Breast epithelium (tissue), 4 donors: ENCODE data around the gene ADGRA1. TPM values are rescaled to one million over a fixed set of nuclear protein-coding genes. Genes with fewer than 3 reads are reported as not detected.

Experiments
- DNase-seq, 2 donors: peaks; one replicate each; pipeline ENCODE4 v3.0.0-alpha.2; 2019; ENCODE audit warnings: low spot score in 2 of 2
- H3K27ac ChIP-seq, 2 donors: fragments of 200-600 bp; sonication (generic) in 1 of 2; one replicate each; pipeline ENCODE4 v1.5.1; 2016 to 2019; ENCODE audit warnings: mild to moderate bottlenecking in 1 of 2
- H3K27me3 ChIP-seq, 2 donors: fragments of 200-600 bp; sonication (generic) in 1 of 2; one replicate each; pipeline versions ENCODE4 v1.5.1 to v1.6.0; 2017 to 2019; ENCODE audit warnings: control low read depth in 1 of 2, mild to moderate bottlenecking in 1 of 2
- H3K36me3 ChIP-seq: fragments of 200-600 bp; one replicate; pipeline ENCODE4 v1.5.1; 2019
- H3K4me1 ChIP-seq, 2 donors: fragments of 200-600 bp; sonication (generic); one replicate each; pipeline ENCODE4 v1.5.1; 2016 to 2019; ENCODE audit warnings: control low read depth in 1 of 2
- H3K4me3 ChIP-seq, 3 donors: fragments of 200-600 bp; sonication (generic); 1 replicate in 2 of 3; 2 replicates in 1 of 3; pipeline ENCODE4 v1.5.1; 2016 to 2019; ENCODE audit warnings: mild to moderate bottlenecking in 3 of 3, moderate library complexity in 2 of 3
- H3K9me3 ChIP-seq, 2 donors: fragments of 200-600 bp; sonication (generic) in 1 of 2; one replicate each; pipeline ENCODE4 v1.5.1; 2016 to 2019; ENCODE audit warnings: control low read depth in 1 of 2
- CTCF ChIP-seq, 3 donors: fragments of 450-650 bp; IDR thresholded peaks; one replicate each; pipeline ENCODE4 v1.5.1; 2016 to 2017; ENCODE audit warnings: antibody characterized with exemption in 3 of 3, mild to moderate bottlenecking in 3 of 3, moderate library complexity in 3 of 3
- POLR2A ChIP-seq: fragments of 450-650 bp; IDR thresholded peaks from one replicate; pipeline ENCODE4 v1.6.1; 2016; ENCODE audit warnings: antibody characterized with exemption, mild to moderate bottlenecking, moderate library complexity
- POLR2AphosphoS5 ChIP-seq, 3 donors: sonication (generic); formaldehyde crosslinking; IDR thresholded peaks; one replicate each; pipeline ENCODE4 v1.6.1; 2017; ENCODE audit warnings: antibody characterized with exemption in 3 of 3
- intact Hi-C: fragments of 100-400 bp; cut with DNase I; formaldehyde crosslinking; loops from one replicate; pipeline ENCODE4 v1.15.1; 2023; ENCODE audit warnings: low total_unique reads
- total RNA-seq, 3 donors: library from RNA; depleted of rRNA; stranded (reverse); fragments of >200 nt; gene quantifications; one replicate each; pipeline ENCODE4 v1.1.0, GENCODE V29; 2016

The ADGRA1 gene
- total RNA-seq, 3 donors from 2014 or later = 0.33 TPM; not detected in 2

GRCh38 chr10:133127291-133128125, 39.8 kb downstream of the ADGRA1 start:
- Histone ChIP-seq H3K9me3 (no peaks in the 10 kb centered on the region), H3K27me3 (peaks cover 0 to 75% of the 10 kb centered on the region in 2 donors), H3K4me1 (no peaks in the 10 kb centered on the region), H3K4me3 (no peak overlapping the region), H3K27ac (no peak overlapping the region), H3K36me3 (no peaks in the 10 kb centered on the region)
- intact Hi-C loops = loop anchor here (5.0 kb wide), 1 partner anchor 425 kb away; no protein-coding TSS in a partner anchor
- peak in 1 of 2 donors; percentile 42 for DNase-seq
- TF ChIP-seq POLR2A (no peak), CTCF (IDR thresholded peaks at IDR 0.05) (no peak), POLR2AphosphoS5 (IDR thresholded peaks at IDR 0.05) (no peak)

GRCh38 chr10:133128126-133129070, 40.7 kb downstream of the ADGRA1 start:
- H3K4me1 ChIP-seq = no peaks in the 10 kb centered on the region
- no peak overlapping the region for H3K27ac ChIP-seq
- H3K4me3 ChIP-seq = no peak overlapping the region
- TF ChIP-seq POLR2A (no peak), POLR2AphosphoS5 (IDR thresholded peaks at IDR 0.05) (no peak), CTCF (IDR thresholded peaks at IDR 0.05) (no peak)
- no peaks in the 10 kb centered on the region for H3K9me3 ChIP-seq
- H3K27me3 ChIP-seq = peaks cover 0 to 71% of the 10 kb centered on the region in 2 donors
- no peaks in the 10 kb centered on the region for H3K36me3 ChIP-seq
- intact Hi-C loops = loop anchor here (5.0 kb wide), 1 partner anchor 426 kb away; no protein-coding TSS in a partner anchor
- peak in 1 of 2 donors; percentile 48 for DNase-seq

GRCh38 chr10:133129071-133129858, 41.5 kb downstream of the ADGRA1 start:
- Histone ChIP-seq H3K36me3 (no peaks in the 10 kb centered on the region), H3K27ac (no peak overlapping the region), H3K4me3 (no peak overlapping the region), H3K4me1 (no peaks in the 10 kb centered on the region), H3K27me3 (peaks cover 0 to 69% of the 10 kb centered on the region in 2 donors), H3K9me3 (no peaks in the 10 kb centered on the region)
- TF ChIP-seq POLR2A (no peak), POLR2AphosphoS5 (IDR thresholded peaks at IDR 0.05) (no peak), CTCF (IDR thresholded peaks at IDR 0.05) (no peak)
- DNase-seq = peak in 1 of 2 donors; percentile 15
- intact Hi-C loops = loop anchor here (5.0 kb wide), 1 partner anchor 427 kb away; no protein-coding TSS in a partner anchor

GRCh38 chr10:133129859-133130495, 42.3 kb downstream of the ADGRA1 start:
- H3K27ac ChIP-seq = no peak overlapping the region
- H3K27me3 ChIP-seq = peaks cover 0 to 65% of the 10 kb centered on the region in 2 donors
- no peaks in the 10 kb centered on the region for H3K36me3 ChIP-seq
- intact Hi-C loops = loop anchor here (5.0 kb wide), 1 partner anchor 428 kb away; no protein-coding TSS in a partner anchor
- H3K9me3 ChIP-seq = no peaks in the 10 kb centered on the region
- no peak overlapping the region for H3K4me3 ChIP-seq
- DNase-seq = peak in 1 of 2 donors; percentile 34
- H3K4me1 ChIP-seq = no peaks in the 10 kb centered on the region
- TF ChIP-seq POLR2A (no peak), CTCF (IDR thresholded peaks at IDR 0.05) (no peak), POLR2AphosphoS5 (IDR thresholded peaks at IDR 0.05) (no peak)
